ENCODE results near the gene CUEDC1. TPM values are rescaled to one million over a fixed set of nuclear protein-coding genes. Genes with fewer than 3 reads are reported as not detected.

Gene CUEDC1
- total and polyA plus RNA-seq, 2 of the 4 experiments (the other 2 are of a cell fraction) = 4.1 to 21.2 TPM

GRCh38 chr17:57823469-57824401, 131.5 kb downstream of the CUEDC1 start:
- WGBS, 2 experiments (ENCODE audit: extremely low coverage in 2 of 2, insufficient read length in 1 of 2) = no CpG with 5 or more reads among the region's 15 CpGs

More at GRCh38 chr17:57823469-57824401, 131.5 kb downstream of the CUEDC1 start:
- Histone ChIP-seq H2BK5ac (ENCODE audit: low read depth, low read length, poor library complexity, severe bottlenecking) (no peak overlapping the region), H2AK5ac (ENCODE audit: low read depth, low read length) (no peak overlapping the region), H2BK120ac (ENCODE audit: low read depth, low read length) (no peak overlapping the region), H2BK15ac (ENCODE audit: low read depth, low read length) (no peak overlapping the region), H3K23ac (ENCODE audit: low read depth, low read length) (no peak overlapping the region), H3K4me2 (ENCODE audit: low read depth, low read length) (0 out of 2 replicates have a peak overlapping the region, but pooled peaks have one; percentile 29), H3K4ac (ENCODE audit: low read depth, low read length) (no peak overlapping the region), H3K4me1 (ENCODE audit: control insufficient read depth, insufficient read depth, low read length) (peaks cover 3% of the 10 kb centered on the region; the same call in 1 of the 2 replicates), H4K91ac (ENCODE audit: insufficient read depth, low read depth, low read length) (no peak overlapping the region), H3K9ac (ENCODE audit: low read depth, low read length) (no peak overlapping the region), H4K8ac (ENCODE audit: low read depth in 2 of 2, low read length in 2 of 2) (no peak overlapping the region), H2AK9ac (replicated peaks; ENCODE audit: low read depth, low read length, poor library complexity) (no peak overlapping the region), H3K56ac (ENCODE audit: extremely low read depth, insufficient read depth, low read length) (no peak overlapping the region), H4K20me1 (ENCODE audit: insufficient read depth, low read length) (no peaks in the 10 kb centered on the region), H2AFZ (replicated peaks; ENCODE audit: low read length, poor library complexity) (no peak overlapping the region), H3K9me1 (ENCODE audit: insufficient read depth, low read length) (no peaks in the 10 kb centered on the region; the same call in 1 of the 2 replicates), H3K27me3 (ENCODE audit: control insufficient read depth, insufficient read depth, low read length) (peaks cover 8% of the 10 kb centered on the region), H4K5ac (ENCODE audit: low read depth, low read length) (no peak overlapping the region), H3K9me3 (ENCODE audit: control insufficient read depth, insufficient read depth, low read length) (no peaks in the 10 kb centered on the region), H3K27ac (ENCODE audit: insufficient read depth, low read length) (no peak overlapping the region), H3K4me3 (ENCODE audit: insufficient read depth, low read depth, low read length) (no peak overlapping the region), H3K79me1 (ENCODE audit: low read depth in 1 of 2, low read length in 2 of 2) (no peaks in the 10 kb centered on the region), H3K14ac (replicated peaks; ENCODE audit: low read depth, low read length) (no peak overlapping the region), H3K36me3 (ENCODE audit: control insufficient read depth, insufficient read depth, low read length) (no peaks in the 10 kb centered on the region), H3K18ac (ENCODE audit: low read depth, low read length) (no peak overlapping the region), H2BK20ac (ENCODE audit: low read depth, low read length) (no peak overlapping the region)
- intact Hi-C loops (cut with micrococcal nuclease) (no loop called here), dilution Hi-C loops (cut with HindIII; ENCODE audit: low sequenced_read_pairs, unreplicated experiment) (no loop called here), in situ Hi-C loops (cut with MboI; ENCODE audit: low sequenced_read_pairs) (loop anchor here (25.0 kb wide), 1 partner anchor 2011 kb away; no protein-coding TSS in a partner anchor)
- DNase-seq (peak; percentile 27), ATAC-seq (ENCODE audit: low read depth) (peak; percentile 60; the same call in 1 of the 2 replicates)
- no TSS peak for BruUV-seq (replicated peaks)
- ChIA-PET CTCF (interaction anchor here (0.6 to 1.2 kb wide), 2 partner anchors 32 to 40 kb away, joined by 4 read pairs; no protein-coding TSS in a partner anchor), POLR2A (ENCODE audit: unreplicated experiment) (no interaction called here)
- no peak for TF ChIP-seq MXI1 (IDR thresholded peaks at IDR 0.05; ENCODE audit: borderline replicate concordance, low read depth, low read length)
- no peak for TF ChIP-seq POLR2A (IDR thresholded peaks at IDR 0.05; ENCODE audit: low read depth, low read length)
- TF ChIP-seq USF2 (IDR thresholded peaks at IDR 0.05; ENCODE audit: low read depth, low read length) = no peak
- no peak for TF ChIP-seq CHD1 (IDR thresholded peaks at IDR 0.05; ENCODE audit: low read depth, low read length)
- no peak for TF ChIP-seq RFX5 (IDR thresholded peaks at IDR 0.05; ENCODE audit: low read depth, low read length)
- TF ChIP-seq SMC3 (IDR thresholded peaks at IDR 0.05; ENCODE audit: low read depth, low read length) = no peak
- TF ChIP-seq CEBPB (IDR thresholded peaks at IDR 0.05; ENCODE audit: low read depth, low read length) = peak; percentile 85

All from IMR-90 (cell line).